Measurements from ENCODE around the gene NFE2. TPM values are rescaled to one million over a fixed set of nuclear protein-coding genes. Genes with fewer than 3 reads are reported as not detected.

The NFE2 gene
- total RNA-seq: 0.45 to 0.75 TPM (median 0.47 TPM) in 3 replicates

DNA sequence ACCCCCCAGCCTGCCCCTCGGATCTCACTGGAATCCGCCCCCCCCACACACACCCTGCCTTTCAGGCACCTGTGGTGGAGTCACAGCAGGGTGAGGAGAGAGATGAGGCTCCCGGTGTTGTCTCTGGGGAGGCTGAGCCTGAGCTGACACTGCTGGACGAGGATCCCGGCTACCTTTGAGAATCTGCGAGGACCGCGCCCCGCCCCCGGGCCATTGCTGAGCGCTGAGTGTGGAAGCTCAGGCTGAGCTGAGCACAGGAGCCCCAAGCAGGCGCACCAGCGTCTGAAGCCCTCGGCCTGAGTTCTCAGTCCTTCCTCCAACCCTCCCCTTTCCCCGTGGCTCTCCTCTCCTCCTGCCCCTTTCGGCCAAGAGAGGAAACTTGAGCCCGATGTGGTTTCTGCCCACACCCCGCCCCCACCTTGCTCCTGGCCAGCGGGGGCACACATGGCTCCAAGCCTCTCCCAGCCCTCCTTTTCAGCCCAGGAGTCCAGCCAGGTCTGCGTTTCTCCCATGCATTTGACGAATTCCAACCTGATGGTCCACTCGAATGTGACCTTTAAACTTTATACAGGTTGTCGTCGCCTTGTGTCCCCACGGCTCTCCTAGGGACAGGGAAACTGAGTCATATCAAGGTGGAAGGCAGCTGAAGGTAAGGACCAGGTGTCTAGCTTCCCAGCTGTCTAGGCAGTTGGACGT, at the start of gene NFE2:
NFE2 (minus strand) TSS at position 284 of the 696 bp plus-strand sequence. CDS start 5,767 bp downstream, outside the sequence.
- Mint-ChIP-seq H3K4me1 (peaks cover 29% of the 10 kb centered on the region), H3K36me3 (no peaks in the 10 kb centered on the region), H3K27me3 (ENCODE audit: low read depth) (peaks cover 2% of the 10 kb centered on the region), H3K27ac (no peak within 1 kb of the TSS), H3K9me3 (no peaks in the 10 kb centered on the region), H3K4me3 (peak within 1 kb of the TSS; percentile 57)
- TF ChIP-seq, protein P1, sequence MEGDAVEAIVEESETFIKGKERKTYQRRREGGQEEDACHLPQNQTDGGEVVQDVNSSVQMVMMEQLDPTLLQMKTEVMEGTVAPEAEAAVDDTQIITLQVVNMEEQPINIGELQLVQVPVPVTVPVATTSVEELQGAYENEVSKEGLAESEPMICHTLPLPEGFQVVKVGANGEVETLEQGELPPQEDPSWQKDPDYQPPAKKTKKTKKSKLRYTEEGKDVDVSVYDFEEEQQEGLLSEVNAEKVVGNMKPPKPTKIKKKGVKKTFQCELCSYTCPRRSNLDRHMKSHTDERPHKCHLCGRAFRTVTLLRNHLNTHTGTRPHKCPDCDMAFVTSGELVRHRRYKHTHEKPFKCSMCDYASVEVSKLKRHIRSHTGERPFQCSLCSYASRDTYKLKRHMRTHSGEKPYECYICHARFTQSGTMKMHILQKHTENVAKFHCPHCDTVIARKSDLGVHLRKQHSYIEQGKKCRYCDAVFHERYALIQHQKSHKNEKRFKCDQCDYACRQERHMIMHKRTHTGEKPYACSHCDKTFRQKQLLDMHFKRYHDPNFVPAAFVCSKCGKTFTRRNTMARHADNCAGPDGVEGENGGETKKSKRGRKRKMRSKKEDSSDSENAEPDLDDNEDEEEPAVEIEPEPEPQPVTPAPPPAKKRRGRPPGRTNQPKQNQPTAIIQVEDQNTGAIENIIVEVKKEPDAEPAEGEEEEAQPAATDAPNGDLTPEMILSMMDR (IDR thresholded peaks at IDR 0.05; ENCODE audit: unreplicated experiment): no peak
- DNase-seq (ENCODE audit: low spot score in 2 of 2, unreplicated experiment in 2 of 2): peak; percentile 47 to 84

DNA sequence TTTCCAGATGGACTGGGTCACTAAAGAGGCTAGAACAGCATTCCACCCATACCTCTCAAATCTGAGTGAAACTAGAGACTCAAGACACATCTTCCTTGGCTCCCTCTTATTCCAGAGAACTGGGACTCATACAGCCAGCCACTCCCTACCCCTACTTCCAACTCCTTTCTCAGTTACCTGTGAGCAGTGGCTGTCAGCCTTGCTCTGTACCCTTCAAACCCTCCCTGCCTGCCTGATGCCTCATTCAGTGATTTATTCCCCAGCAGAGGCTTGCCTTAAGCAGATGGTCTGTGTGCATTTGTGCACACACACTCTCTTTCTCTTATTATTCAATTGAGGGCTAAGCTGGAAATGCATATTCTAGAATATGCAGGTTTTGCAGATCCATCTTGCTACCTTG, 48.9 kb upstream of the NFE2 start:
- no peak overlapping the region for H3K4me3 Mint-ChIP-seq
- DNase-seq (ENCODE audit: low spot score in 2 of 2, unreplicated experiment in 2 of 2): no peak
- no peaks in the 10 kb centered on the region for H3K9me3 Mint-ChIP-seq
- H3K4me1 Mint-ChIP-seq: peaks cover 51% of the 10 kb centered on the region
- TF ChIP-seq, protein P1 (IDR thresholded peaks at IDR 0.05; ENCODE audit: unreplicated experiment): no peak
- peaks cover 23% of the 10 kb centered on the region for H3K36me3 Mint-ChIP-seq
- H3K27ac Mint-ChIP-seq: peak overlapping the region; percentile 99
- H3K27me3 Mint-ChIP-seq (ENCODE audit: low read depth): no peaks in the 10 kb centered on the region

DNA sequence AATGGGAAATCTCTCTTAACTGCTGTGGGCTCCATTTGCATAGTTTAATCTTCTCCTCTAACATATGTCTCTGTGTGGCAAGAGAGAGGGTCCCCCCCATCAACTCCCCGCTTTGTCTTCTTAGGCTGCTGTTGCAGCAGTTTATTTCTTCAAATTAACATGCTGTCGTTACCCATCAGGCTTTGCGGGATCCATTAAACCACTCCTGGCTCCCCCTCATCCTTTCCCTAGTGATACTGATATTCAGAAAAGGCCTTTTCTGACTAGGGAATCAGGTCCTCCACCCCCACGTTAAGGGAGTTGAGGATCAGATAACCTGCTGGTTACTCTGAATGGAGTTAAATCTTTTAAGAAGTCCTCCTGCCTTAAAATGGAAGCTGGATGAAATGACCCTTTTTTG, 48.2 kb upstream of the NFE2 start:
- Mint-ChIP-seq H3K4me3 (no peak overlapping the region), H3K27ac (peak overlapping the region; percentile 99), H3K27me3 (ENCODE audit: low read depth) (no peaks in the 10 kb centered on the region), H3K36me3 (peaks cover 23% of the 10 kb centered on the region), H3K4me1 (peaks cover 51% of the 10 kb centered on the region), H3K9me3 (no peaks in the 10 kb centered on the region)
- no peak for DNase-seq (ENCODE audit: low spot score in 2 of 2, unreplicated experiment in 2 of 2)
- TF ChIP-seq, protein P1 (IDR thresholded peaks at IDR 0.05; ENCODE audit: unreplicated experiment): no peak

DNA sequence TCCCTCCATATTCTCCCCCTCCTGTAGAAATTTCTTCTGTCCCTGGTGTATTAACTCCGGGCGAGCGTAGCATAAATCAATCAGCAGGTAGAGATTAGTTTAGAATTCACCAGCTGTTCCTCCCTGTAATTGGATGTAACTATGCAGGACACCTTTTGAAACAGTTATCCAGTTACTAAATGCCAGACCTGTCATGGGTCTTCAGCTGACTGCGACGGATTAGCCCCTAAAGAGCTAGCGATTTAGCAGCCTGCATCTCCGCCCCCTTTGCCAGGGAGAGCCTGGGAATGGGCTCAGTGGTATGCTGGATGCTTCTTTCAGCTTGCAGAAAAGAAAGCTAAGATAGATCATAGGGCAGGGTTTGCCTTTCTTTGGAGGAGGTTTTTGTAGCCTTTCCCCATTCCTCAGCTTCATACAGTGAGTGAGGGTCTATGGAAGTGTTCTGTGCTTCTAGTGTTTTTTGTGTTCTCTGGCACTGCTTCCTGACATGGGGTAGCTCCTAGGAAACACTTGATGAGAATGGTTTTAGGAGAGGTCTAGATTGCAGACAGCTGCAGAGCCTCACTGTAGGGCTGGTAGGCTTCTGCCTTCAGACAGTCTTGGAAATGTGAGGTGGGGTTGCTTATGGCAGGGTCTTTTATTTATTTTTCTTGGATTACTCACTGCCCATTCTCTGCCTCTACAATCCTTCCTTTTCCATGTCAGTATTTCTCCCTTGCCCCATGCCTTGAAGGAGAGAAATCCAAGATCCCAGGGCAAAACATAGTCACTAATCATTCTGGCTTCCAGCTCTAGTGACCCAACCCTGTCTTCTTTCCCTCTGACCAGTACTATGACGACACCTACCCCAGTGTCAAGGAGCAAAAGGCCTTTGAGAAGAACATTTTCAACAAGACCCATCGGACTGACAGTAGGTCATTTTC, 40.8 kb upstream of the NFE2 start:
- Mint-ChIP-seq H3K27ac (peak overlapping the region; percentile 75), H3K36me3 (peaks cover 29% of the 10 kb centered on the region), H3K4me1 (peaks cover 54% of the 10 kb centered on the region), H3K9me3 (no peaks in the 10 kb centered on the region), H3K27me3 (ENCODE audit: low read depth) (no peaks in the 10 kb centered on the region), H3K4me3 (no peak overlapping the region)
- no peak for DNase-seq (ENCODE audit: low spot score in 2 of 2, unreplicated experiment in 2 of 2)
- TF ChIP-seq, protein P1 (IDR thresholded peaks at IDR 0.05; ENCODE audit: unreplicated experiment): no peak

DNA sequence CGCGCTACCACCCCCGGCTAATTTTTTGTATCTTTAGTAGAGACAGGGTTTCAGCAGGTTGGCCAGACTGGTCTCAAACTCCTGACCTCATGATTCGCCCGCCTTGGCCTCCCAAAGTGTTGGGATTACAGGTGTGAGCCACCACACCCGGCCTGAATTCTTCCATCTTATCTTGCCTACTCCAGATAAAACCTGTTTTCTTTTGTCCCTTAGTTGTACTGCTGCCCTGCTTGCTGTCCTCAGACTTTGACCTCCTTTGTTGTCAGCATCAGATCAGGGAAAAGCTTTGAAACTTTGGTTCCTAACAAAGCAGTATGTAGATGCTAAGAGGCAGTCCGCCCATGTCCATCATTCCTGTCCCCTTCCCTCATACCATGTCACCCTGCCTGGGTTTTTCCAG, 40.0 kb upstream of the NFE2 start:
- H3K4me3 Mint-ChIP-seq: no peak overlapping the region
- H3K27me3 Mint-ChIP-seq (ENCODE audit: low read depth): no peaks in the 10 kb centered on the region
- peaks cover 56% of the 10 kb centered on the region for H3K4me1 Mint-ChIP-seq
- H3K27ac Mint-ChIP-seq: peak overlapping the region; percentile 75
- H3K36me3 Mint-ChIP-seq: peaks cover 28% of the 10 kb centered on the region
- no peaks in the 10 kb centered on the region for H3K9me3 Mint-ChIP-seq
- TF ChIP-seq, protein P1 (IDR thresholded peaks at IDR 0.05; ENCODE audit: unreplicated experiment): no peak
- no peak for DNase-seq (ENCODE audit: low spot score in 2 of 2, unreplicated experiment in 2 of 2)
